B cell (primary cell): Measurements from ENCODE around the gene CACUL1. TPM values are rescaled to one million over a fixed set of nuclear protein-coding genes. Genes with fewer than 3 reads are reported as not detected.
"Not testable (repeated sequence)": the region's sequence is repeated elsewhere in the genome, so short reads cannot be mapped to it uniquely, and the experiment has no call there.

Experiments used
- ATAC-seq: fragments of 200-7000 bp; cut with Tn5 transposase; one replicate; pipeline ENCODE4 v1.10.0; 2021; ENCODE audit warnings: low read depth, mild to moderate bottlenecking, moderate number of reproducible peaks, moderate library complexity
- CTCF ChIA-PET: fragments of 350-600 bp; sonication (Branson Sonifier 250); formaldehyde crosslinking; loops from one replicate; lab custom pipeline; 2021; ENCODE audit warnings: antibody characterized with exemption, inconsistent platforms; lab: Charles Lee
- POLR2A ChIA-PET: fragments of 350-600 bp; sonication (Branson Sonifier 250); formaldehyde crosslinking; loops from one replicate; lab custom pipeline; 2021; ENCODE audit warnings: antibody characterized with exemption; lab: Charles Lee
- DNase-seq: peaks from one replicate; pipeline ENCODE4 v3.0.0; 2013
- H2AFZ ChIP-seq: 2 replicates; pipeline ENCODE4 v1.6.1; 2012; ENCODE audit warnings: mild to moderate bottlenecking, low read depth, low read length; ENCODE audit not compliant: insufficient read depth, poor library complexity, severe bottlenecking
- H3K27ac ChIP-seq, 2 donors: 1 replicate in 1 of 2; 2 replicates in 1 of 2; pipeline ENCODE4 v1.5.1; 2012 to 2013; ENCODE audit warnings: low read length in 2 of 2, mild to moderate bottlenecking in 2 of 2, moderate library complexity in 1 of 2
- H3K27me3 ChIP-seq, 4 experiments: fragments of 200-600 bp in 1 of 4; sonication (generic) in 1 of 4; replicated peaks in 1 of 4; 1 replicate in 2 of 4; 2 replicates in 2 of 4; pipeline versions ENCODE4 v1.6.1 to v1.7.0; 2013 to 2016; ENCODE audit warnings: low read length in 3 of 4, mild to moderate bottlenecking in 2 of 4, mixed read lengths in 1 of 4, moderate library complexity in 1 of 4; ENCODE audit not compliant: insufficient read depth in 4 of 4, control insufficient read depth in 3 of 4; ENCODE audit errors: control extremely low read depth in 1 of 4
- H3K36me3 ChIP-seq, 2 experiments: replicated peaks in 1 of 2; 1 replicate in 1 of 2; 2 replicates in 1 of 2; pipeline versions ENCODE4 v1.6.1 to v1.7.1; 2013; ENCODE audit warnings: low read length in 1 of 2; ENCODE audit not compliant: insufficient read depth in 2 of 2, control insufficient read depth in 1 of 2; ENCODE audit errors: control extremely low read depth in 1 of 2, extremely low read depth in 1 of 2
- H3K4me1 ChIP-seq, 2 donors: fragments of 200-600 bp in 1 of 2; sonication (generic) in 1 of 2; 1 replicate in 1 of 2; 2 replicates in 1 of 2; pipeline versions ENCODE4 v1.5.1 to v1.6.1; 2013 to 2017; ENCODE audit warnings: low read length in 2 of 2; ENCODE audit not compliant: control insufficient read depth in 2 of 2, insufficient read depth in 2 of 2
- H3K4me2 ChIP-seq: replicated peaks from 2 replicates; pipeline ENCODE3; 2012; ENCODE audit warnings: mild to moderate bottlenecking, low read depth, low read length; ENCODE audit not compliant: poor library complexity, severe bottlenecking
- H3K4me3 ChIP-seq, 5 experiments: fragments of 200-600 bp in 1 of 5; sonication (generic) in 1 of 5; 1 replicate in 3 of 5; 2 replicates in 2 of 5; pipeline versions ENCODE4 v1.5.1 to v1.7.0; 2011 to 2016; ENCODE audit warnings: low read length in 4 of 5, mild to moderate bottlenecking in 4 of 5, low read depth in 2 of 5, control low read depth in 1 of 5, moderate library complexity in 1 of 5; ENCODE audit not compliant: insufficient read depth in 1 of 5; ENCODE audit errors: control extremely low read depth in 1 of 5, extremely low read depth in 1 of 5
- H3K79me2 ChIP-seq: fragments of 200-600 bp; sonication (generic); one replicate; pipeline ENCODE4 v1.6.0; 2016; ENCODE audit warnings: low read length; ENCODE audit not compliant: control insufficient read depth, insufficient read depth
- H3K9ac ChIP-seq: fragments of 200-600 bp; sonication (generic); 2 replicates; pipeline ENCODE4 v1.6.1; 2017; ENCODE audit warnings: mild to moderate bottlenecking, low read length, moderate library complexity
- H3K9me3 ChIP-seq, 3 donors: one replicate each; pipeline versions ENCODE4 v1.6.1 to v1.7.1; 2013; ENCODE audit warnings: low read length in 2 of 3; ENCODE audit not compliant: control insufficient read depth in 2 of 3, insufficient read depth in 1 of 3; ENCODE audit errors: control extremely low read depth in 1 of 3
- H4K20me1 ChIP-seq: 2 replicates; pipeline ENCODE4 v1.6.0; 2012; ENCODE audit warnings: mild to moderate bottlenecking, low read length; ENCODE audit not compliant: insufficient read depth, control insufficient read depth, poor library complexity, severe bottlenecking
- H3K27ac Mint-ChIP-seq: one replicate; pipeline ENCODE4 v1.8.0; 2021; ENCODE audit warnings: mixed read lengths
- H3K27me3 Mint-ChIP-seq: one replicate; pipeline ENCODE4 v1.8.0; 2021; ENCODE audit warnings: mixed read lengths
- H3K4me1 Mint-ChIP-seq: one replicate; pipeline ENCODE4 v1.8.0; 2021; ENCODE audit warnings: mixed read lengths
- H3K4me3 Mint-ChIP-seq: one replicate; pipeline ENCODE4 v1.8.0; 2021; ENCODE audit warnings: mixed read lengths
- H3K9me3 Mint-ChIP-seq: one replicate; pipeline ENCODE4 v1.8.0; 2022; ENCODE audit warnings: mixed read lengths; ENCODE audit not compliant: insufficient read depth
- CTCF ChIP-seq: fragments of 200-600 bp; IDR thresholded peaks from one replicate; pipeline ENCODE4 v1.8.0; 2022; ENCODE audit warnings: antibody characterized with exemption, mild to moderate bottlenecking
- EZH2 ChIP-seq: IDR thresholded peaks from 2 replicates; pipeline ENCODE4 v1.6.1; 2012; ENCODE audit warnings: borderline replicate concordance, low read depth, mild to moderate bottlenecking, moderate library complexity, low read length; ENCODE audit not compliant: insufficient read depth, poor library complexity, severe bottlenecking
- WGBS: methylation state at CpG from one replicate; pipeline ENCODE4 v1.1.5; 2013; ENCODE audit warnings: missing lambda C conversion rate; ENCODE audit not compliant: insufficient coverage; 5-methylcytosine and 5-hydroxymethylcytosine counted together
- intact Hi-C: fragments of 100-400 bp; cut with micrococcal nuclease; formaldehyde crosslinking; loops from one replicate; pipeline ENCODE4 v1.10.0; 2022
- polyA plus RNA-seq: library from polyadenylated mRNA; depleted of rRNA; stranded (reverse); fragments of >200 nt; gene quantifications from 2 replicates; pipeline ENCODE4 v1.2.3, GENCODE V29; 2012
- total RNA-seq, 2 donors: library from RNA; stranded (reverse); fragments of 120-200 nt in 1 of 2; gene quantifications; 1 replicate in 1 of 2; 2 replicates in 1 of 2; pipeline versions ENCODE4 v1.2.3 to v1.2.4, GENCODE V29; 2013 to 2022

The CACUL1 gene
- total and polyA plus RNA-seq, 2 donors (not counting 1 experiment from before 2014, with no cell fraction given): 7.4 to 39.5 TPM

- Mint-ChIP-seq H3K27ac (no peak overlapping the region), H3K4me1 (no peaks in the 10 kb centered on the region), H3K4me3 (no peak overlapping the region), H3K9me3 (no peaks in the 10 kb centered on the region), H3K27me3 (peaks cover 30% of the 10 kb centered on the region)
- 89% methylated on average over 19 of the region's 24 CpGs for WGBS
- Histone ChIP-seq H3K36me3 (no peaks in the 10 kb centered on the region), H3K4me1 (no peaks in the 10 kb centered on the region), H2AFZ (no peak overlapping the region), H3K9ac (no peak overlapping the region), H3K4me2 (no peak overlapping the region), H3K27ac (no peak overlapping the region), H3K9me3 (no peaks in the 10 kb centered on the region), H4K20me1 (no peaks in the 10 kb centered on the region), H3K27me3 (peaks cover 0 to 7% (median 2%) of the 10 kb centered on the region in 4 experiments), H3K79me2 (no peaks in the 10 kb centered on the region), H3K4me3 (no peak overlapping the region)
- POLR2A ChIA-PET: no interaction called here
- TF ChIP-seq EZH2 (no peak), CTCF (no peak)
- DNase-seq (no peak), ATAC-seq (no peak)
- CTCF ChIA-PET: no interaction called here
- intact Hi-C loops: no loop called here
Measured at GRCh38 chr10:118783776-118784545, 29.2 kb upstream of the CACUL1 start.

GRCh38 chr10:118782916-118783465, 28.2 kb upstream of the CACUL1 start:
- H3K27me3 ChIP-seq, intact Hi-C loops: not testable (repeated sequence)

More at GRCh38 chr10:118782916-118783465, 28.2 kb upstream of the CACUL1 start:
- H3K4me1 ChIP-seq, ATAC-seq, H3K36me3 ChIP-seq, H3K79me2 ChIP-seq, POLR2A ChIA-PET, DNase-seq, H3K4me2 ChIP-seq, H3K9me3 Mint-ChIP-seq, H3K9ac ChIP-seq, H3K27ac ChIP-seq, H3K4me3 Mint-ChIP-seq, H3K4me1 Mint-ChIP-seq, H3K9me3 ChIP-seq, CTCF ChIA-PET, H3K27ac Mint-ChIP-seq, H2AFZ ChIP-seq, H4K20me1 ChIP-seq, H3K4me3 ChIP-seq: not testable (repeated sequence)
- H3K27me3 Mint-ChIP-seq: peaks cover 23% of the 10 kb centered on the region
- WGBS: 95% methylated on average over 28 of the region's 31 CpGs
